GM18873 (cell line): Measurements from ENCODE around the gene GALNTL6.

Source experiments
- ATAC-seq: cut with Tn5 transposase; IDR thresholded peaks from one replicate; pipeline ENCODE4 v1.9.1; 2021; ENCODE audit warnings: mild to moderate bottlenecking, moderate library complexity, moderate number of reproducible peaks; ENCODE audit not compliant: unreplicated experiment, low FRiP score

Gene GALNTL6

DNA sequence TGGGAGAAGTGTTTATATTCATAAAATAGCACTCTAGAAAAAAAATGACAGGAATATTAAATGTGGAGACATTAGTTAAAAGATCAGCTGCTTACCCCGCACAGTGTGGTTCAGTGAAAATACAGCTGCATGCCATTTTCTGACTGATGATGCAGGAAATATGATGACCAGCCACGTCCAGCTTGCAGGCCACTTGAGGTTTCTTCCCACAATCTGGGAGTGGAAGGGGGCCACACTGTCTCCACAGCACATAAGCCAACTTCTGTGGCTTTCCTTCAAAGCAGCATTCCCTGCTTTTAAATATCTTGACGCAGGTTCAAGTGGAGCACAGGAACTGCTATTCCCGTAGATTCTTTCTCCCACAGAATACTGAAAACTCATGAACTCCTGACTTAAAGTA, 1182.0 kb downstream of the GALNTL6 start:
- no peak for ATAC-seq

DNA sequence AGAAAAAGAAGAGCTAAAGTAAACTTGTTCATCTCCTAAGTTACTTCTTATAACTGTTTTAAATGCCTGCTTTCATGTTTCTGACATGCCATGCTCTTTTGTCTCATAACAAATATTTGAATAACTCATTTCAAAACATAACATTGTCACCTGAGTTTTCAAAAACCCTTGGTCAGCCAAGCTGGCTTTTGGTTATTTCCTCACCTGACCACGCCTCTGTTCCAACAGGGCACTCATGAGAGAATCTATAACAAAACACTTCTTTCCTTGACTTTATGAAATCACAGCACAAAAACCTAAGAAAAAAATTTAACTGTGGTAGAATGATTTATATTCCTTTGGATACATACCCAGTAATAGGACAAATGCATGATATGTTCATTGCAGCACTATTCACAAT, 1182.5 kb downstream of the GALNTL6 start:
- ATAC-seq: no peak

DNA sequence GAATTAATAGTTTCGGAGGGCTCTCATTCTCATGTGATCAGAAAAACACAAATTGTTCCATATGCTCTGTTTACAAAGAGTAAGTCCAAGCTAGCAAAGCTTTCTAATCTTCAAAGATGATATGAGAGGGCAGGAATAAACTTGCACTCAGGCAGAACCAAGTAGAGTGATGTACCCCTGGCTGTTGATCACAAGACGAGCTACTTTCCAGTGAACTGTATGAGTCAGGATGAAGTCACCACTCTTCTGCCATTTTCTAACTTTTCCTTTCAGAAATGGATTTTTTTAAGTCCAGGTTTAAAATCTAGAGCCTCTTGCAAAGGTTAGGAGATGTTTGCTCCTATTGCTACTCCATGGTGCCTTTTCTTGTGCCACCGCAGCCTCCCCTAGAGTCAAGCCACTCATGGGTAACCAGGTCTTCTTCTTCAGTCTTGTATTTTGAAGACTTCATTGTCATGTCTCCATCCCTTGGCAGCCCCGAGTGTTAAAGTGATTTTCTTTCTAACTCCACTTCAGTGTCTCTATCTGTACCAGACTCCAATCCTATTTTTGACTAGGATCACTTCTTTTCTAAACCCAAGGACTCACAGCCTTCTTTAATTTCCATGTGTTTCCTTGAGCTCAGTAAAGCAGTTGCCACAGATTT, 1183.5 kb downstream of the GALNTL6 start:
- no peak for ATAC-seq

DNA sequence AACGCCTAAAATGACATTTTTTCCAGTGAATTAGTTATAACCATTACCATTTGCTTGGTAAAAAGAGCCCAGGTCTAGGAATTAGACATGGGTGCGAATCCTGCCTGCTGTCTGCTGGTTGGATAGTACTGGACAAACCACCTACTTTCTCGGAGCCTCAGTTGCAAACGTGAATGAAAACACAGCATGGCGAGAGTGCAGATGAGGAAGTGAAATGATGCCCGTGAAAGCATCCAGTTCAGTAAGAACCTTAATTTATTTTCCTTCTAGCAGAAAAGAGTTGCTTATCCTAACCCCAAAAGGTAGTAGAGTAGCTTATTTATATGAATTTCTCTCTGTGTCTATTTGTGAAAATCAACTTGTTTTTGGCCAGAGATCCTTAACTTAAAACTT, 1184.0 kb downstream of the GALNTL6 start:
- ATAC-seq: no peak

DNA sequence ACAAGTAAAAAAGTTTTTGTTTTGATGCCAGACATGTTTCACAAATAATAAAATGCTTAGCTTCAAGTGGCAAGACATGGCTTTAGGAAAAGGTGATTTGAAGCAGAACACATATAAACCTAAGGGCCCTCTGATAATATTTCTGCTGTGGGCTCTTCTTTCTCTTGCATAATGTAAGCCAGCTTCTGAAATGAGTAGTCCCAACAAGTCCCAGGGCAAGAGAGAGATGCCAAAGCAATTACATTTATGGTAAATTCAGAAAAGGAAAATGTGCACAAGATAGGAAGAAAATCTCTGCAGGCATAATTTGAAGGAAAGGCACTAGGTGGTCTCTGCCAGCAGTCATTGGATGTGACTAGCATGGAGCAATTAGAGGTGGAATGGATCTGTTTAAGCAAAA, 1184.7 kb downstream of the GALNTL6 start:
- ATAC-seq: no peak

DNA sequence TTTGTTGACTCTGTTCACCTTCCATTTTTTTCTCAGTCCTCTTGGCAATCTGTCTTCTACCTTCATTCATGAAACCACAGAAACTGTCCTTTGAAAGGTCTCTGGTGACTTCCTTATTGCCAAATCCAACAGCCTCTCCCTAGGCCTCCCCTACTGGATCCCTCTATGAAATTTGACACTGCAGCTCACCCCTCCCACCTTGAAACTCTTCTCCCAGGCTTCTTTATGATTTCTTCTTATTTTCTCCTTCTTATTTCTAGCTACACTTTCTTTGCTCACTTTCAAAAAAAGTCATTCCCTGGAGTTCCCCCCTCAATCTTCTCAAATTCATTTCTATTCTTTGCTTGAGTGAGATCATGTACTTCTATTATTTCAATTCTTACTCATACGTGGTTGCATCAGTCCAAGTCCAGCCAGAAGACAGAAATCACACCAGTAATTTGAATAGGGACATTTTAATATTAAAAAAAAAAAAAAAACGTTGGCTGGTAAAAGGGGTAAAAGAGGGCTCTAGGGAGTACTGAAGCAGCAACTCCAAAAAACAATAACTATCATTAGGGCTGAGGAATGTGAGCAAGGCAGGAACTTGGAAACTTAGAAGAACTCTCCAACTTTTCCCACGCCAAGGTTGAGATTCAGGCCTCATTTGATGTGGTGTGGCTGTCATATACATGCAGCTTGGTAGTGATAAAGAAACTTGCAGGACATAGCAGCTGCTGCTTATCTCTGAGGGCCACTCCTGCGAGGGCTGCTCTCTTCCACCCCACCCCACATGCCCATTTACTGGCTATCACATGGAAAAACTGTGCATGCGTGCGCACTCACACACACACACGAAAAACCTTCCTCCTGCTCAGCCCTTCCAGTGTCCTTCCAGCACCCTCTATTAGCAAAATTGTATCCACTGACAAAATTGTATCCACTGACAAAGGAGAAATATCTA, 1185.6 kb downstream of the GALNTL6 start:
- ATAC-seq: no peak

DNA sequence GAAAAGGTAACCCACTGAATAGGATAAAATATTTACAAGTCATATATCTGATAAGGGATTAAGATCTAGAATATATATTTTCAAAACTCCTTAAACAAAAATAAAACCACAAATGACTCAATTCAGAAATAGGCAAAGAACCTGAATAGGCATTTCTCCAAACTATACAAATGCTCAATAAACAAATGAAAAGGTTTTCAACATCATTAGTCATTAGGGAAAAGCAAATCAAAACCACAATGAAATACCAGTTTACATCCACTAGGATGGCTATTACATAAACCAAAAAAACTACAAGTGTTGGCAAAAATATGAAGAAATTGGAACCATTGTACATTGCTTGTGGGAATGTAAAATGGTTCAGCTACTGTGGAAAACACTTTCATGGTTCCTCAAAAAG, 1188.4 kb downstream of the GALNTL6 start:
- no peak for ATAC-seq

DNA sequence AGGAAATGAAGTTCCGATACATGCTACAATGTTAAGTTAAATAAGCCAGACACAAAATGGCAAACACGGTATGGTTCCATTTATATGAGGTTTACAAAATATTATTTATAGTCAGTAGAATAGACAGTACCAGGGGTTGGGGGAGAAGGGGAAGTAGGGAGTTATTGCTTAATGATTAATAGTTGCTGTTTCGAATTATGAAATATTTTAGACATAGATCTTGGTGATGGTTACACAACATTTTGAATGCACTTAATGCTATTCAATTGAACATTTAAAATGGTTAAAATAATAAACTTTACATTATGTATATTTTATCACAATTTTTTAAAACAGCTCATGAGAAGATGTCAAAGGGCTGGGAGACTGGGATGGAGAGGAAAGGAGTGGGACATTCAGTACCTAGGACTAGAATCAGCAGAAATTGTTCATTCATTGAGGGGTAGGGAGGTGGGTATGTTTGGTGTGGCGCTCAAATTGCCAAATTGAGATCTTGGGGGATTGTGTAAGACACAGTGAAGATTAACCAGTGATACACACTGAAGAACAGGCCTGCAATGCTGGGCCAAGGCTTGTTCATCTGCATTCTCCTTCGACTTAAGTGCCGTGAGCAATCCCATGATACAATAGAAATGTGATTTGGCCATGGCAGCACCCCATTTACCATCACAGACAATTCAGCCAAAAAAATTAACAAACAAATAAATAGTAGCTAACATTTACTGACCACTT, 1189.8 kb downstream of the GALNTL6 start:
- ATAC-seq: no peak

DNA sequence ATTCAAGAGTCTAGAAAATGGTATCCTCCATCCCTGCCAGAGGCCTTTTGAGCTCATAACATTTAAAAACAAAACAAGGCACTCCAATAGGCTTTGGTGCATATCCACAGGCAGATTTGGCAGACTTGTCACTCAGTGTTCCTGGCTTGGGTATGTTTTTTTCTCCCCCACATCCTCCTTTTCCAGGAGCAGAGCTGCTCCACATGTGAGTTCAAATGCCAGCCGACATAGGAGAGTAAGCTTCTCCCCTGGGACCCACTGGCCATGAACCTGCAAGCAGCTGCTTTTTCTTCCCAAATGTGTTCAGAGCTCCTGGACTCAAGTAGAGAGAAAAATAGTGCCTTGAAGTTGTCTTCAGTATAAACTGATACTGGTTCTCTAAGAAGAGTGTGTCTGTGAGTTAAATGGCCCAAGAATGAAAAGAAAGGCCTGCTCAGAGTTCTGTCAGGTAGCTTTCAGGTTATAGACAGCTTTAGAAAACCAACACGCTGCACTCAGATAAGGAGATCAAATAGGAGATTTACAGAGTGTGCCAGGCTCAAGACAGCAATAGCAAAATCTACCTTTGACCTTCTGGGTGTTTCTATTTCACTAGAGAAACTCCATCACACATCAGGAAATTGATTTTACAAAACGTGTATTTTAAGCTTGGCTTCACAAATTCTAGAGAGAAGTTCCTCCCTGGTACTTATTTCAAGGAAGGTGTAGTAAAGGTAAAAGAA, 1192.9 kb downstream of the GALNTL6 start:
- ATAC-seq: no peak

DNA sequence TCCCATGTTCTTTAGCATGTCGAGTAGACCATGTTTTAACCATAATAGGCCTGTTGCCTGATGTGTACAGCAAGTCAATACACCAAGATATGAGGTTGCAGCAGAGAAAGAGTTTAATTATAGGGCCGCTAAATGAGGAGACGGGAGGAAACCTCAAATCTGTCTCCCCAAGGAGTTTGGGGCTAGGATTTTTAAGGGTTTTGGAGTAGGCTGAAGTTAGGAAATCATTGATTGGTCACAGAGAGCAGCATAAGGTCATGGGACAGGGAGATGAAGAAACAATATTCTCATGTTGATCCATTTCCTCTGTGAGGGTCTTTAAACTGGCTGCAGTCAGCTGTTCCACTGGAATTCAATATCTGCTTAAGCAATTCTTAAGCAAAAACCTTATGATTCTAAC, 1195.2 kb downstream of the GALNTL6 start:
- no peak for ATAC-seq

DNA sequence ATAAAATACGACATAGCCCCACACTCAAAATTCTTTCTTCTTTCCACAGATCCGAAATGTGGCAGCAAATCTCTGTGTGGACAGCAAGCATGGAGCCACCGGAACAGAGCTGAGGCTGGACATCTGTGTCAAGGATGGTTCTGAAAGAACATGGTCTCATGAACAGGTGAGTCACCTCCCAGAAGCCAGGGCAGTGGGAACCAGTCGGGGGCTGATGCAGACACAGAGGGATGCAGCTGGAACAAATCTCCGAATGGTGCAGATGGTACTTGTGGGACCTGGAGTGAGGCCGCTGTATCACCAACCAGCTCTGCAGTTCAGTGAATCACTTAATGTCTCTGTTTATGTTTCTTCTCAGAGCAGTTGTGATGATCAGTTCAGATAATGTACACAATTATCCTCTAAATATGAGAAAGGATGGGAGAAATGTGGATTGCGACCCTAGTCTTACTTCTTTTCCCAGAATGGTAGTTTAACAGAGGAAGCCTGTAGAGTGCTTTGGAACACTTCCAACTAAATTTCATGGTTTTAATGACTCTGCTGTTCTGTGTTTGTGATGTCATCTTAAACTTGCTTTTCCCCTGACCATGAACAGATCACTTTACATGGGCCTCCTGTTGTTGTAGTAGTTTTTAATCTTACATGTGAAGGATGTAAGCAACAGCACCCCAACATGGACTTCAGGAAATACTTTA, 1196.1 kb downstream of the GALNTL6 start:
- no peak for ATAC-seq

DNA sequence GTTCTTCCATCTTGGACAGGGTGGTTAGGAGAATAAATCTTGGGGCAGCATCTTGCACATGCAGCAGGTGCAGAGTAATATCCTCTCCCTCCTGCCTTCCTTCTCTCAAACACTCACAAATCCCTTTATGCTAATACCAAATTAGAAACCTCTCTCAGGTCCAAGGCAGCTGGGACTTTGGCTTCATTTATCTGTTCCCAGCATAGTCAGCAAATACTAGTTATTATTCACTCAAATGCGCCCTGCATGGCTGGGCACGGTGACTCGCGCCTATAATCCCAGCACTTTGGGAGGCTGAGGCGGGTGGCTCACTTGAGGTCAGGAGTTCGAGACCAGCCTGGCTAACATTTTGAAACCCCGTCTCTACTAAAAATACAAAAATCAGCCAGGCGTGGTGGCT, 1199.4 kb downstream of the GALNTL6 start:
- ATAC-seq: no peak

DNA sequence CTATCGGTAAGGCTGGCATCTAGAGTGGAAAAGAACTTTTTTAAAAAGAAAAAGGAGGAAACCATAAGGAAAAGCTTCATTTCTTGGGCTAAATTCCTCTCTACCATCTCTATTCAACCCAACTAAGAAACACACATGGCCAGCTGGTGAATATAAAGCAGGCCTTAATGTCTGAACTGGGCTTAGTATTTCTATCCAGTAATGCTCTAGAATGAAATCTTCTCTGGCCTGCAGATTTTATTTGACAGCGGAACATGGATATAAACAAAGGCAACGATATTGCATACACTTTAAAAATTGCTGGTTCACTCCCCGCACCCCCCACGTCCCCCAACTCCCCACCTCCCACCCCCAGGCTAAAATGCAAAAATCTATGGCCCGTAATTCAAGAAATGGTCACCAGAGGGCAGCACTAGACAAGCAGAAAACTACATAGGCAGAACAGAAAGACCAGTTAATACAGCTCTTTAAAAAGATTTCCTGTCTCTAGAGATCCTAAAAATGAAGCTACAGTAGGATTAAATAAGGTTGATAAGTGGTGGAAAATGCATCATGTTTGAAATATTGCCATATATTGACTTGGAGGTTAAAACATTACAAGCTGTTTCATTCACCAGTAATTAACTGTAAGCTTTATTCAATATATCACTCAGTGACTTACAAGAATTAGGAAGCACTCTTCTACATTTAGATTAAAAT, 1200.2 kb downstream of the GALNTL6 start:
- no peak for ATAC-seq

DNA sequence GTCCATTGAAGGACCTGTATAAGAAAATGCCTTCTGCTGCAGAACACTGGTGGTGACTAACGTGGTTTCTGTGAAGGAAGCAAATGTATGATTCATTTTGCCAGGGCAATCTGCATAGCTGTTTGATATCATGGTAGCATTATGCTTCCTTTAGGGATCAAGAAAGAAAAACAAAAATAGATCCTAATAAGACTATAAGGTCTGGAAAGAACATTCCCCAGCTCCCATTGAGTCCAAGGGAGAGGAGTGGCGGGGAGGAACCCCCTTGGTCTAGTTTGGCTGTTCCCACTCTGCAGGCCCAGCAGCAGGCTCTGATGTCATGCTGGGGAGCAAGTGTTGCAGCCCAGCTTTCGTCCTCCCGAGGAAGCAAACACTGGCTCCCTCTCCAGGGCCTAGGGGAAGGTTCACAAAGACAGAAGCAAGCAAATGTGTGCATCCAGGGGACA, 1200.9 kb downstream of the GALNTL6 start:
- no peak for ATAC-seq

DNA sequence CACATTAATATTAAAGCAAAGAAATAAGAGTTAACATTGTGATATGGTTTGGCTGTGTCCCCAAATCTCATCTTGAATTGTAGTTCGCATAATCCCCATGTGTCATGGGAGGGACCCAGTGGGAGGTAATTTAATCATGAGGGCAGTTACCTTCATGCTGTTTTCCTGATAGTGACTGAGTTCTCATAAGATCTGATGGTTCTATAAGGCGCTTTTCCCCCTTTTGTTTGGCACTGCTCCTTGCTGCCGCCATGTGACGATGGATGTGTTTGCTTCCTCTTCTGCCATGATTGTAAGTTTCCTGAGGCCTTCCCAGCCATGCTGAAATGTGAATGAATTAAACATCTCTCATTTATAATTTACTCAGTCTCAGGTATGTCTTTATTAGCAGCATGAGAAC, 1201.6 kb downstream of the GALNTL6 start:
- no peak for ATAC-seq

DNA sequence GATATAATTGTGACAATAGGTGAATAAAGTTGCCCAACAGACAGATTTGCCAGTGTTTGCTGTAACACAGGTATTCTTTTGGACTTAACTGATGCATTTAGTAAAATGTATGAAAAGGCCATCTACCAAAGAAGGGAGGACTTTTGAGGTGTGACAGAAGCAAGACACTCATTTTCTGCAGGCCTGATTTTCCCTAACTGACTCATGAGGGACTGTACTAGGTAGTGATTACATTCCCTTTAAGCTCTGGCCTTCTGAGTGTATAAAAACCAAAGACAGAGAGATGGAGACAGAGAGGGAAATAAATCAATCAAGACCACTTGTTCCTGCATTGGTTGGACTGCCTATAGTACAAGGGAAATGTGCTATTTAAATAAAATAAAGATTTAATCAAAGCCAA, 1204.6 kb downstream of the GALNTL6 start:
- no peak for ATAC-seq

DNA sequence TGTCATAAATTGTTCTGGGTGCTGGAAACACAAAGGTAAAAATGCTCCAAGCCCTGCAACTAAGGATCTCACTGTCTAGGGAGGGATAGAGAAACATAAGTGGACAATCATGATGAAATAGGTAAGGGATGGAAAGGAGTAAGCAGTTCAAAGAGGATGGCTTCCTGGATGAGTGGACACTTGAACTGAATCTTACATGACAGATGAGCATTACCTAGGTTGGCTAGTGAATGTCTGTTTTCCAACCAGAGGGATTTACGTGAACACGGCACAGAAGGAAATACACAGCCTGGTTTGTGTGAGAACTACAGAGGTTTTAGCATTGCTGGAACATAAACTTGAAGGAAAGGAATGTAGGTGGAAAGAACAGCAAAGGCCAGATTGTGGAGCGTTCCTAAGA, 1205.2 kb downstream of the GALNTL6 start:
- no peak for ATAC-seq

DNA sequence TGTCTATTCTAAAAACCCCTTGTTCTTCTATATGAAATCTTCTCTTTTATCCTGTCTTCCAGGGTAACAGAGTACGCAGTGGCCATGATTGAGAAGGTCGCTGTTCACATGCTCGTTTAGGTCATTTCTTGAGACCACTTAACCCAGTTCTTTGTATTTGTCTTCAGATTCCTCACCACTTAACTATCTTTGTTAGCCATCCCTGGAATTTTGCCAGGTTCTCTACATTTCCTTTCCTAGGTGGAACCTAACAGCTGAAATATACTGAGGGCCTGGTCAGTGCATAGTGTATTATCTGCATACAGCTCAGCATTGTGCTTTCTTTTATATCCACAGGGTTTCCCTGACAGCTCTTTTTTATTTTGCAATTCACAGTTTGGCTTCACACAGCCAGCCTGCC, 1206.5 kb downstream of the GALNTL6 start:
- no peak for ATAC-seq
